H1 (cell line): Measurements from ENCODE around the gene EXT2. TPM values are rescaled to one million over a fixed set of nuclear protein-coding genes. Genes with fewer than 3 reads are reported as not detected.

Experiments used
- BACH1 ChIP-seq: IDR thresholded peaks from 2 replicates; pipeline ENCODE4 v1.6.1; 2012; ENCODE audit warnings: low read length, improper control_type of control experiment
- EZH2 ChIP-seq: fragments of 200-600 bp; sonication (generic); IDR thresholded peaks from 2 replicates; pipeline ENCODE4 v1.7.1; 2012; ENCODE audit warnings: low read depth, mild to moderate bottlenecking, moderate library complexity, low read length, inconsistent platforms; ENCODE audit not compliant: severe bottlenecking
- polyA plus RNA-seq, 7 experiments: library from polyadenylated mRNA; depleted of rRNA in 3 of 7; stranded (reverse) in 5 of 7; unstranded in 2 of 7; fragments of >200 nt in 5 of 7; fragments of 200-250 nt in 2 of 7; gene quantifications; 1 replicate in 5 of 7; 2 replicates in 1 of 7; 4 replicates in 1 of 7; pipeline versions ENCODE4 v1.2.1 to v1.2.3, GENCODE V29; 2011 to 2013; ENCODE audit warnings: missing spikeins in 2 of 7, mixed read lengths in 2 of 7
- total RNA-seq: library from RNA; stranded (reverse); fragmentation: NEBNext Ultra II Directional; extraction: Animal tissue kit (Norgen Biotek cat#: 25700); gene quantifications from 2 replicates; pipeline ENCODE4 v1.2.1, GENCODE V29; 2021

Gene EXT2
- total and polyA plus RNA-seq, 2 of the 8 experiments (the other 6 are each of a cell fraction or from before 2014, with no cell fraction given) = 29.8 to 42.8 TPM

GRCh38 chr11:44080951-44081350 is 14.5 kb upstream of the EXT2 start (continued):
- TF ChIP-seq EZH2 = no peak
- no peak for TF ChIP-seq BACH1
